Heart right ventricle (tissue), 16 donors: ENCODE results near the gene RAB3IL1. TPM values are rescaled to one million over a fixed set of nuclear protein-coding genes. Genes with fewer than 3 reads are reported as not detected.
A peak's percentile ranks its signal among the peaks of the same experiment; 100 is the strongest.

Experiments
- ATAC-seq, 8 donors: fragments of 200-7000 bp; cut with Tn5 transposase; one replicate each; pipeline ENCODE4 v1.9.1; 2020; ENCODE audit warnings: mild to moderate bottlenecking in 8 of 8, moderate library complexity in 8 of 8, moderate number of reproducible peaks in 1 of 8
- DNase-seq, 2 donors: peaks; one replicate each; pipeline ENCODE4 v3.0.0-alpha.2; 2020
- H3K27ac ChIP-seq, 10 donors: fragments of 200-600 bp; sonication (generic) in 2 of 10; one replicate each; pipeline versions ENCODE4 v1.5.0 to v1.8.0; 2020 to 2022; ENCODE audit warnings: mild to moderate bottlenecking in 3 of 10
- H3K27me3 ChIP-seq, 7 donors: fragments of 200-600 bp; one replicate each; pipeline ENCODE4 v1.8.0; 2021 to 2022; ENCODE audit warnings: mild to moderate bottlenecking in 2 of 7
- H3K36me3 ChIP-seq, 9 donors: fragments of 200-600 bp; sonication (generic) in 1 of 9; one replicate each; pipeline versions ENCODE4 v1.5.0 to v1.8.0; 2020 to 2022; ENCODE audit warnings: mild to moderate bottlenecking in 2 of 9
- H3K4me1 ChIP-seq, 9 donors: fragments of 200-600 bp; sonication (generic) in 1 of 9; one replicate each; pipeline versions ENCODE4 v1.5.0 to v1.8.0; 2020 to 2022; ENCODE audit warnings: mild to moderate bottlenecking in 4 of 9
- H3K4me3 ChIP-seq, 10 donors: fragments of 200-600 bp; sonication (generic) in 2 of 10; one replicate each; pipeline versions ENCODE4 v1.5.0 to v1.8.0; 2020 to 2022; ENCODE audit warnings: mild to moderate bottlenecking in 7 of 10, moderate library complexity in 2 of 10
- H3K9me3 ChIP-seq, 11 donors: fragments of 200-600 bp in 10 of 11; sonication (generic) in 2 of 11; one replicate each; pipeline versions ENCODE4 v1.5.0 to v1.8.0; 2013 to 2022; ENCODE audit warnings: mild to moderate bottlenecking in 2 of 11, control low read depth in 1 of 11, moderate library complexity in 1 of 11
- CTCF ChIP-seq, 9 donors: fragments of 200-600 bp; sonication (generic) in 2 of 9; IDR thresholded peaks; one replicate each; pipeline versions ENCODE4 v1.5.0 to v1.8.0; 2021 to 2022; ENCODE audit warnings: antibody characterized with exemption in 9 of 9, mild to moderate bottlenecking in 5 of 9, moderate library complexity in 1 of 9
- WGBS, 2 donors: extraction: QIAGEN DNeasy Blood & Tissue Kit; methylation state at CpG; one replicate each; pipeline ENCODE4 v1.1.7; 2013; ENCODE audit warnings: inconsistent platforms in 1 of 2; 5-methylcytosine and 5-hydroxymethylcytosine counted together
- intact Hi-C, 10 donors: fragments of 100-400 bp; cut with DNase I; formaldehyde crosslinking; loops; one replicate each; pipeline versions ENCODE4 v1.11.1 to v1.14.2; 2022
- polyA plus RNA-seq, 2 donors: library from polyadenylated mRNA; stranded (reverse); fragments of 200-250 nt; gene quantifications; one replicate each; pipeline ENCODE4 v1.2.3, GENCODE V29; 2013
- total RNA-seq, 10 donors: library from RNA; stranded (reverse); fragmentation: NEBNext Ultra II Directional in 3 of 10; extraction: Animal tissue kit (Norgen Biotek cat#: 25700) in 3 of 10; gene quantifications; one replicate each; pipeline versions ENCODE4 v1.2.1 to v1.2.4, GENCODE V29; 2021 to 2023
- donor health status: Arrhythmogenic right ventricular cardiomyopathy.
- donor health status: ischemic (EF 13 %, LVEDD 7.1; RV severe dilation, severe dysfunction).
- donor health status: healthy with polysubstance abuse.
- donor health status: DM: no; HTN: yes; CAD: no.
- donor health status: DM: no; HTN: no; CAD: no.
- donor health status: ischemic (EF 25% LVEDD 6.9; RV normal size, moderate dysfunction).
- donor health status: ischemic (EF 25% LVEDD 5.7; RV mildly dilated, moderate dysfunction).
- donor health status: healthy.
- donor health status: DM: yes; HTN: yes; CAD: no.
- donor health status: Ischemic cardiomyopathy.
- donor health status: ischemic (EF 35%, LVEDD 5.7; RV mildly dilated, moderate dysfunction).
- donor health status: nonischemic (EF 11% LVEDD 7.7; RV severe dilation, severe dysfunction).
- donor health status: DM: yes; HTN: yes; CAD: no.
- donor health status: PGD.
- donor health status: ischemic (EF 29% LVEDD 5.4; RV normal size, mild dysfunction).
- donor health status: nonischemic (EF 23%, LVEDD 6.1; RV moderate dilation, normal function).

Gene RAB3IL1
- total and polyA plus RNA-seq, 12 donors: 3.7 to 11.1 (median 7.5) TPM

DNA sequence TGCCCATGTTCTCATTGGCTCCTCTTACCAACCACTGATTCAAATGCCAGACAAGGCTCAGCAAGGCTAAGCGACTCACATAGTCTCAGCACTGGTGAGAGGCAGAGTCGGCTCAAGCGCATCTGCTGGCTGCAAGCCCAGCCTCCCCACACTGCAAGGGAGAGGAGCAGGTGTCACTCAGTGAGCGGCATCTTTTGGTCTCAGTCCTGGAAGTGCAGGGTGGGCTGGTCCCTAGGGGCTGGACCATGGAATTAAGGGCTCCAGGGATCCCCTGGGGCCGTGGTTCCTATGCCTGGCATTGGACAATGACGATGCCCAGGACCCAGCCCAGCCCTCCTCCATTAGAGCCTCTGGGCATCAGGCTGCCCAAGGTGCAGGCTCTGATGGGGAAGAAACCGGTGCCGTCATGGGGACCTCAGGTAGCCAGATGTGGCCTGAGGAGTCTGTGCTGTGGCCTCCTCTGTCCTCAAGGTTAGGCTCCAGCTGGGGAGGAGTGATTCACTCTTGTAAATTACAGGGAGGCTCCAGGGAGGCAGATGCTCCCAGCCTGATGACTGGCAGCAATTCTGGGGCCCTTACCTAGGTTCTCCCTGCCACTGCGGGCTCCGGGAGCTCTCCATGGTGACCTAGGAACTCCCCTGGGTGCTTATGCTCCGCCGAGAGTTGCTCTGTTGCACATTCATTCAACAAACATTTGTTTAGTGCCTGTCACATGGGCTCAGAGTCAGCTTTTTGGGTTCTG lies 61.3 kb downstream of the RAB3IL1 start:
- Histone ChIP-seq H3K4me3 (no peak overlapping the region), H3K4me1 (peaks cover 3 to 42% (median 25%) of the 10 kb centered on the region in 9 donors), H3K36me3 (peaks cover 0 to 78% (median 0%) of the 10 kb centered on the region in 9 donors), H3K9me3 (no peaks in the 10 kb centered on the region), H3K27me3 (no peaks in the 10 kb centered on the region), H3K27ac (no peak overlapping the region)
- no peak for TF ChIP-seq CTCF (IDR thresholded peaks at IDR 0.05)
- no peak for DNase-seq
- no peak for ATAC-seq
- WGBS, 2 donors: 86 to 87% methylated on average over 12 of the region's 12 CpGs
- intact Hi-C loops: no loop called here

GRCh38 chr11:61854966-61855714 lies 62.2 kb downstream of the RAB3IL1 start:
- H3K4me3 ChIP-seq: no peak overlapping the region
- intact Hi-C loops: loop anchor here in 2 of 10 donors (5.0 kb wide), 1 partner anchor 38 kb away; the partner anchor contains the start of gene FADS1 (in 2 of the 2)
- 88% methylated on average over 14 of the region's 14 CpGs for WGBS, 2 donors
- DNase-seq (no peak), ATAC-seq (peak in 1 of 8 donors; percentile 12)
- H3K27ac ChIP-seq: no peak overlapping the region
- H3K27me3 ChIP-seq: no peaks in the 10 kb centered on the region
- H3K4me1 ChIP-seq: peaks cover 5 to 41% (median 24%) of the 10 kb centered on the region in 9 donors
- H3K36me3 ChIP-seq: peaks cover 0 to 71% (median 0%) of the 10 kb centered on the region in 9 donors
- no peak for TF ChIP-seq CTCF (IDR thresholded peaks at IDR 0.05)
- no peaks in the 10 kb centered on the region for H3K9me3 ChIP-seq

DNA sequence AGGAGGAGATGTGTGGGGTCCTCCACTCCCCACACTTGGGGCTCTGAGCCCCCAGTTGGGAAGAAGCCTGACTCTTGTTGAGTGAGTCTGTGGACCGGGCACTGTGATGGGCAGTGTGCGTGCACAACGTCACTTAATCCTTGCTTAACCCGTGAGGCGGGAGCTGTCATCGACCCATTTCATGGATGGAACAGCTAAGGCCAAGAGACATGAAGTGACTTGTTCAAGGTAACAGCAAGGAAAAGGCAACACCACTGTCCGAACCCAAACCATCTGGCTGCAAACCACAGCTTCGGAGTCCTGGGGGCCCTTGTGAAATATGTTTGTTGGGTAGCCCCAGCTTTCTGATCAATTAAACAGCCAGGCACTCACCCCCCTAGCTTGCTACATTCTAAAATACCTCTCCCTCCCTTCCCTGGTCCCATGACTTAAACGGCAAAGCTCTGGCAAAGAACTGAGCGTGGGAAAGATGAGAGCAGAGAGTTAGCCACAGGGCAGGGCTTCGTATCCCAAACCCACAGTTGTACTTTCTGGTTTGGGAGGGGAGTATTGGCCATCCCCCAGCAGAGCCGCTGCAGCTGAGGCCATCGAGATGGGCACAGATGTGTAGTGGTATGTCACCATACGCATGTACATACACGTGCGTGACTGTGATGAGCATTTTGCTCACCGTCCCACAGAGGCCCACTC lies 63.0 kb downstream of the RAB3IL1 start:
- peaks cover 5 to 36% (median 18%) of the 10 kb centered on the region in 9 donors for H3K4me1 ChIP-seq
- intact Hi-C loops: loop anchor here in 2 of 10 donors (5.0 kb wide), 1 partner anchor 37 kb away; the partner anchor contains the start of gene FADS1 (in 2 of the 2)
- TF ChIP-seq CTCF (IDR thresholded peaks at IDR 0.05): no peak
- H3K36me3 ChIP-seq: peaks cover 0 to 71% (median under 1%) of the 10 kb centered on the region in 9 donors
- no peaks in the 10 kb centered on the region for H3K27me3 ChIP-seq
- H3K9me3 ChIP-seq: no peaks in the 10 kb centered on the region
- ATAC-seq (no peak), DNase-seq (no peak)
- 81 to 89% methylated on average over 17 of the region's 17 CpGs for WGBS, 2 donors
- no peak overlapping the region for H3K4me3 ChIP-seq
- peak overlapping the region in 4 of 10 donors; percentile 11 to 52 (median 40) for H3K27ac ChIP-seq

GRCh38 chr11:61853698-61854169 lies 63.6 kb downstream of the RAB3IL1 start:
- Histone ChIP-seq H3K27ac (peak overlapping the region in 5 of 10 donors; percentile 8 to 52 (median 39)), H3K4me1 (peaks cover 5 to 36% (median 18%) of the 10 kb centered on the region in 9 donors), H3K9me3 (no peaks in the 10 kb centered on the region), H3K4me3 (no peak overlapping the region), H3K27me3 (no peaks in the 10 kb centered on the region), H3K36me3 (peaks cover 0 to 71% (median 4%) of the 10 kb centered on the region in 9 donors)
- DNase-seq (peak in 1 of 2 donors; percentile 72), ATAC-seq (peak in 7 of 8 donors; percentile 18 to 74 (median 49))
- no peak for TF ChIP-seq CTCF (IDR thresholded peaks at IDR 0.05)
- intact Hi-C loops: loop anchor here in 2 of 10 donors (5.0 kb wide), 1 partner anchor 36 kb away; the partner anchor contains the start of gene FADS1 (in 2 of the 2)
- 31 to 61% methylated on average over 13 of the region's 13 CpGs for WGBS, 2 donors
